Activated naive CD4-positive, alpha-beta T cell treated with anti-CD3 and anti-CD28 coated beads, Interleukin-2, amount 50 U/mL, for 16 hours (primary cell): ENCODE data around the gene LRP1B.

Experiments
- DNase-seq: peaks from one replicate; pipeline ENCODE4 v3.0.0-alpha.2; 2020

Gene LRP1B

DNA sequence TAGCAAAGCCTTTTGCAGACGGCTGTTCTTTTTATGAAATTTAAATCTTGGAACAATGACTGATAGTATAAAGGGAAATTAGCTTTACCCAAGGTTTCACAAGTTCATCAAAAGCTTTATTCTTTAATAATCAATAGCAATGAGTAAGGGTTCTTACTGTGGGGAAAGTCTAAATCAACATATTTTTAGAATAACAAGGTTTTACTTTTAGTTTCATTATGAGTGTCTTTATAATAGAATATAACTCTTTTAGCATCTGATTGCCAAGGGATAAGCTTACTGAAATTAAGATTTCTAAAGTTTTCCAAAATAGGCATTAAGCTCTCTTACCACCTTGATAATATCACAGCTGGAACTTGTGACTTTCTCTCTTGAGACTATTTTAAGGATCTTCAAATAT lies 1489.7 kb downstream of the LRP1B start:
- no peak for DNase-seq

DNA sequence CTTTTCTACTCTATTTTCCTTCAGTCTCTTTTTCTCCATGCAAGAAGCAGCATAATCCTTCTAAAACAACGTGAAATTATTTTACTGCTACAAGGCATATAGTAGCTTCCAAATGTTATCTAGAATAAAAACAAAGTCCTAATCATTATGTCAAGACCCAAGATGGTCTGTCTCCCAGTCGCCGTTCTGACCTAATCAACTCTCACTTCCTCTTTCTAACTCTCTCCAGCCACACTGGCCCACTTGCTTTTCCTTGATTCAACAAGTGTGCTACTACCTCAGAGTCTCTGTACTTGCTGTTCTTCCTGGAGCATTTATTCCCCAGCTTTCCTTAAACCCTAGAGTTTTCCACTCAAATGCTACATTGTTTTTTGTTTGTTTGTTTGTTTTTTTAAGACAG lies 1491.2 kb downstream of the LRP1B start:
- no peak for DNase-seq

DNA sequence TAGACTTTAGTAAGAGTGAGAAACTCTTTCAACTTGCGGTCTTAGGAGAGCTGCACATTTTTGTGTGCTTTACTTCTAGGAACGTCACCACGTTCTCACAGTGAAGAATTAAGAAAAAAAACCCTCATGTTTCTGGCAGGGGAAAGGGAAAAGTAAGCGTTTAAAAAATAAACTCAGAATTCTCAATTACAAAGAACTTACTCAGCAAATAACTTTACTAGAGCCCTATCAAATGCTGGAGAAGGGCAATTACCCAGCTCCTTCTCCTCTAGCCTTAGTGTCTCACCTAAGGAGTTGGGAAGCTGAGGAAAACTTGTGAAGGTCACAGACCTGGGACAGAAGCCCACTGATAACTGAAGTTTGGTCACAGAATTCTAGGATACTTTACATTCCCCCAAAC lies 1500.3 kb downstream of the LRP1B start:
- no peak for DNase-seq

GRCh38 chr2:140627885-140628284 lies 1502.9 kb downstream of the LRP1B start:
- no peak for DNase-seq

- no peak for DNase-seq
Observed at GRCh38 chr2:140627136-140627535, 1503.7 kb downstream of the LRP1B start.

DNA sequence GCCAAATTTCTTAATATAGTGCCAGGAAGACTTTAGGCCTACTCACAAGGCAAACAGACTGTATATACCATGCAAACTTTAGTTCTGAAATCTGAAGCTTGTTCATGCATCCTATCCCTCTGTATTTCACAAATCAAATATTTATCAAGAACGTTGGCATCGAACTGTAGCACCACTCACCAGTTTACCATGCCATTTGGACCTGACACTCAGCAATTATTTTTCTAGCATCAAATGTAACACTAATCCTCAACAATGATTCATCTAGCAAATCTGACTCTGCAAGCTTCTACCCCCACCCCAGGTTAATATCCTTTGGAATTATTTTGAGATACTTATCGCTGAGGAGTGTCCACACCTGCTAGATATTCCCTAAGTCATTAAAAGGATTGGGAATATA lies 1506.6 kb downstream of the LRP1B start:
- DNase-seq = no peak

GRCh38 chr2:140621583-140622362 lies 1509.0 kb downstream of the LRP1B start:
- DNase-seq = no peak

DNA sequence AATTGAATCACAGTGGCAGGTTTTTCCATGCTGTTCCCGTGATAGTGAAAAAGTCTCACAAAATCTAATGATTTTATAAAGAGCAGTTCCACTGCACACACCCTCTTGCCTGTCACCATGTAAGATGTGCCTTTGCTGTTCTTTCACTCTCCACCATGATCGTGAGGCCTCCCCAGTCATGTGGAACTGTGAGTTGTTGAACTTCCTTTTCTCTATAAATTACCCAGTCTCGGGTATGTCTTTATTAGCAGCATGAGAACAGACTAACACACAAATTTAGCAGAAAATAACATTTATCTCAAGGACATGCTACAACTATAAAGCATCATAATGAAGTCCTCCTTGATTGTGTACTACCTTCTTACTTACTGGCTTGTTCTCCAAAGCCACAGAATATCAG lies 1526.0 kb downstream of the LRP1B start:
- no peak for DNase-seq

DNA sequence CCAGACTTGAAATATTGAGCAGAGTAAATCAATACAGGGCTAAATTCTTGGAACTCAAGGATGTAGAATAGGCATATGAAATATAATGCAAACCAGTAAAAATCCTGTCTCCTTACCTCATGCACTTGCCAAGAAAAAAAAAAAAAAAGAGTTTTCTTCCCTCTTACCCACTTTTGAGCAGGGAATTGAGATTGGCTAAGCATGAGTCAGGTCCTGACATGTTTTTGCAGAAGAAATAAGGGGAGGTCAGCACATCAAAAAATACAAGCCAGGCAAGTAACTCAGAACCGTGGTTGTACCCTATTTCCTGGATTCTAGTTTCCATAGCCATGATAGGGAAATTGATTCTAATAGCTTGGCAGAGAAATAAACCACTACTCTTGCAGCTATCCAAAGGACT lies 1526.7 kb downstream of the LRP1B start:
- no peak for DNase-seq

DNA sequence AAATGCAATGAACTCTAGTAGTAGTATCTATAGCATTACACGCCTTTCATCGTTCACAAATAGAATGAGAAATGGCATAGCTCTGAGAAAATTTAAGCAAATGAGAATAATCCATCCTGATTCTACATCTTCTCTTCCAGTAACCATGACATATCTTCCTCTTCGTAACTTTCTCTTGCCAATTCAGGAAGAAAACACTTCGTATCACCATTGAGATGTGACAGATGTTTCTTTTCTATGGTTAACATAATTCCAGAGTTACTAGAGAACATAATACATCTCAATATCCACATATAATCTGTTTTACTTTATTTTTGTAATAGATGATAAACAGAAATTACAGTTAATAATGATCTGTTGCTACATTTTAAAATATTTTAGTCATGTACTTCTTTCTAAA lies 1527.4 kb downstream of the LRP1B start:
- DNase-seq = no peak

DNA sequence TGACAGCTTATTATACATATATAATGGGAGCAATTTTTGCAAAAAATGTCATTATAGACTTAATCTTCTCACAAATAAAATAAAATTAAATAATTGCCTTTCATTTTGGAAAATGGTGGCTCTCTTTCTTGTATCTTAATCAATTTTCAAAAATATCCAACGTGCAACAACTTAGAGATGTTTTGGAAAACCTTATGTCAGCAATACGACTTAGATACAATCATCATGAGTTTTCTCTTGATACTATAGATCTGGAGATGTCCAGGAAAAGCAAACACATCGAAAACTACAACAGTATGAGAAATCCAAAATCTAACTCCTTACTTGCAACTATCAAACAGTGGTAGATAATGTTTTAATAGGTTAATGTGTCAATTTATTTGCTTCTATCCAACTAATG lies 1529.0 kb downstream of the LRP1B start:
- DNase-seq = no peak

DNA sequence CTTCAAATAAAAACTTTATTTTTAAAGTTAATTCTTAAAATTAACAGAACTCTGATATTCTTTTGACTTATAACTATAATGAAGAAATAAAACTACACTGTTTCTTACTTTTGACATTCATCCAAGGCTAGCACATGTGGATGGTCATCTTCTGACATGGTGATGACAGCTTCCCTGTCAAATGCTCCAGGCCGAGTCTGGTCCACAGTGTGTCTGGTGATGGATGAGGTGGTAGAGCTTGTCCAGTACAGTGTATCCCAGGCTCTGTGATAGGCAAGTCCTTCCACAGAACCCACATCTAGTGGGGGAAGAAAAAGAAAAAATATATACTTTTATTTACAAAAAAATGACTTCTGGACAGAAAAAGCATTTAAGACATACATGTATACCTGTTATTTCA lies 1529.5 kb downstream of the LRP1B start:
- DNase-seq = no peak

GRCh38 chr2:140600116-140600515 lies 1530.7 kb downstream of the LRP1B start:
- DNase-seq = no peak

DNA sequence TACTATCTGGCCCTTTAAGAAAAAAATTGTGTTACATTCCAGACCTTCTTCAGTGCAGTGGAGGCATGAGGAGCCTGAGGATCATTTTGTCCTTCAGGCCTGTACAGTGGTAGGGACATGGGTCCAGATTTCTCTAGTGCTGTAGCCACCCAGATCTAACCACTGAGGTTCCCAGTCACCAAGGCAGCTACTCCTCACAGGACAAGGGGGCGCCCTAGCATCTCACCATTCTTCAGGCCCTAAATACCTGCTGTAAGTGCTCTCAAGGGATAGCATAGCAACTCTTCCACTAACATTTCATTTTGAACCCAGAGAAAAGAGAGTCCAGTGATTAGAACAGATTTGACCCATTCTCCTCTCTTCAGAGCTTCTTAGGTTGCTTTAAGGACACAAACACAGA lies 1533.0 kb downstream of the LRP1B start:
- DNase-seq = no peak

GRCh38 chr2:140597205-140597604 lies 1533.6 kb downstream of the LRP1B start:
- no peak for DNase-seq

DNA sequence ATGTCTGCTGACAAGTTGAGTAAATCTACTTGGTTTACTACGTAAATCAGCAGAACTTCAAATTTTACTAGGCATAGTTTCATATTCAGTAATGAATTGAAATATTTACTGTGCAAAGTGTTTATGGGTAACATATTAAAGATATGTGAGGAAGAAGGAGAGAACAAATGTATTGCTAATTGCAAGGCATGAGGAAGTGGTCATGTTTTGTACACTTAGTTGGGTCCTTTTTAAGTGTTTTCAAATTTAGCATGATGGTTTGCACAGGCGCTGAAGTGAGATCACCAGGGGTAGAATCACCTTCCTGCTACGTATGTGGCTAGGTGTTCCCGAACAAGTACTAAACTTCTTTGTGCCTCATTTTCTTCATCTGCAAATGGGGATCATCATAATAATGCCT lies 1534.4 kb downstream of the LRP1B start:
- DNase-seq = no peak

- no peak for DNase-seq
Observed at GRCh38 chr2:140595107-140595506, 1535.7 kb downstream of the LRP1B start.

DNA sequence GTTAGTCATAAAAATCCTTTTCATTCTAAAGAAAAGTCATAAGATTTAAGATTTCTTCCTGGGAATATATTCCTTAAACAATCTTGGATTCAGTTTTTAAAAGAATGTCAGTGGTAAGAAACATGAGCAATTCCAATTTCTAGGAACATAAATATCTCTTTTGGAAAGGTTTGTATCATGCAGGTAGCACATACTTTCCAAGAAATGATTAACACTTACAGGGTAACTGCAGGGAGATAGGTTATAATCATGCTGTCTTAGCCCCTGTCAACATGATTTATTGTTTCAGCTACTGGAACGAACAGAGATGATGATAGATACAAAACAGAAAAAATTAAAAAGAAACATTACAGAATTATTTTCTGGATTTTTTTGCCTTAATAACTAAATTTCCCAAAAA lies 1537.7 kb downstream of the LRP1B start:
- DNase-seq = no peak

GRCh38 chr2:140589696-140590095 lies 1541.1 kb downstream of the LRP1B start:
- DNase-seq = no peak

DNA sequence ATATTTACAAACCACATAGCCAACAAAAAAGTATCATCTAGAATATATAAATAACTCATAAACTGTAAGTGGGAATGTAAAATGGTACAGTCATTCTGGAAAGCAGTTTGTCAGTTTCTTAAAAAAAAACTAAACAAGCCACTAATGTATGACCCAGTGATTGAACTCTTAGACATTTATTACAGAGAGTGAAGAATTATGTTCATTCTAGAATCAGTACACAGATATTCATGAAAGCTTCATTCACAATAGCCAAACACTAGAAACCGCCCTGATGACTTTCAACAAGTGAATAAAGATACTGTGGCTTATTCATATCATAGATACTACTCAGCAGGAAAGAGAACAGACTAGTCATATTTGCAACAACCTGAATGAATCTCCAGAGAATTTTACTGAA lies 1541.5 kb downstream of the LRP1B start:
- DNase-seq = no peak

DNA sequence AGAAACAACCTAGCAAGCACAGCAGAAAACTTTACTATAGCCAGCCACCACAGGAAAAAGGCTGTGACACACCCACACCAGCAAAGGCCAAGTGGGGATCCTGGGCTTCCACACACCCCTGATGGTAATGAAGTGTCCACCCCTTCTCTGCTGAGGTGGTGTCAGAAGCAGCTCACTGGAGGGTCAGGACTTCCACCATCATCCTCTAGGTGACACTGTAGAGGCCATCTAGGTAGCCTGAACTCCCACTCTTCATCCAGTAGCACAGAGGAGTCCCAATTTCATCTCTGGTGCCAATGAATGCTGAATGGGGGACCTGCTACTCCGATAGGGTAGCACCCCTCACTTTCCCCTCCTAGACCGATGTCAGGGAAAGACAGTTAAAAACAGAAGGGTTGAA lies 1544.4 kb downstream of the LRP1B start:
- DNase-seq = no peak

- no peak for DNase-seq
Observed at GRCh38 chr2:140585016-140585415, 1545.8 kb downstream of the LRP1B start.

DNA sequence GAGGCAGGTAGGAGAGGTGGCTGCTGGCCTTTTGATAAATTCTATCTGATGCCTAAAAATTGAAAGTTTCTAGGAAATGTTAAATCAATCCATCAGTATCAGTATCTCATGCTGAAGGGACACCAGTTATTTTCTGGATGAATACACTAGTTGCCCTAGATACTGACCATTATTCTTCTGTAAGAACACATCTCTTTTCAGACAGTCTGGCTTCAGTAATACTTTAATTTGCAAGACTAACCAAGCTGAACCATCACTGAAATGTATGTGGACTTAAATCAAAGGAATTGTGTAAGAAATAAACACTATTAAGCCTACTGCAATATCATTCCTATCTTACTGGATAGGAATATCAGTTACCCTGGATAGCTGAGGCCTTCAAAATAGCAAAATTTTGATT lies 1546.3 kb downstream of the LRP1B start:
- no peak for DNase-seq

DNA sequence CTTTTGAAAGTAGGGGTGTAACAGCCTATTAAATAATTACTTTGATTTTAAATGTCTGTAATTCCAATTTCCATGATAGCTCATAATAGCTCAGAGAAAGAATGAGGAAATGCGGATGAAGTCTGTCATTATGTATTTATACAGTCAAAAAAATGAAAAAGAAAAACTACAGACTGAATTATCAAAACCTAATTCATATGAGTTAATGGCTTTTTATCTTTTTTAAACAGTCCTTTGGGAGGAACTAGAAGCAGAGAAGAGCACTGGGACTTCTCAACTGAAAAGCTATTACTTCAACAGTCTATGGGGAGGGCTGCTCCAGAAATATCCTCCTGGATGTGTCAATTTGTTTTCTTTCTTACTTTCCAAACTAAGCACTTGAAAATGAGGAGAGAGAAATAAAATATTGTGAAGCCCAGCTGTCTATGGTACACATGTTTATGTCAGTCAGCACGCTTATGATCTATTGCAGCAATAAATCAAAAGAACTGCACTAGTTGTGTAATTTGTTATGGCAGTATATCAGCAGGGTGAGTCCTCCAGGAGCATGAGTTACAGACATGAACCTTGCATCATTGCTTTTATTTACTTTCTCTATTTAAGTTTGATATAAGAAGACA lies 1550.2 kb downstream of the LRP1B start:
- no peak for DNase-seq

DNA sequence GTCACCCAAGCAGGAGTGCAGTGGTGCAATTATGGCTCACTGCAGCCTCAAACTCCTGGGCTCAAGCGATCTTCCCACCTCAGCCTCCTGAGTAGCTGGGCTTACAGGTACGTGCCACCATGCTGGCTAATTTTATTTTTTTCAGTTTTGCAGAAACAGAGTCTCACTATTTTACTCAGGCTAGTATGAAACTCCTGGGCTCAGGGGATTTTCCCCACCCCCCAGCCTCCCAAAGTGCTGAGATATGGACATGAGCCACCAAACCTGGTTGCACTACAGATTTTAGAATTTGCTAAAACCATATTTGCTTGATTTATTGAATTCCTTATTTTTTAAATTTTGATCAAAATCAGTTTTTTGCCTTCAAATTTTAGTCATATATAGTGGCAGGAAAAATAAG lies 1553.4 kb downstream of the LRP1B start:
- no peak for DNase-seq
